ENCODE measurements around the gene GRM8. TPM values are rescaled to one million over a fixed set of nuclear protein-coding genes. Genes with fewer than 3 reads are reported as not detected.

GRM8 gene
- total and polyA plus RNA-seq, 8 donors, result 0.26 to 0.75 (median 0.44) TPM; not detected in 2

- TF ChIP-seq CTCF (IDR thresholded peaks at IDR 0.05), result no peak
- H3K9me3 ChIP-seq, result no peaks in the 10 kb centered on the region
- no peak overlapping the region for H3K4me3 ChIP-seq
- H3K36me3 ChIP-seq, result no peaks in the 10 kb centered on the region
- ATAC-seq (no peak), DNase-seq (no peak)
- intact Hi-C loops (cut with DNase I), result no loop called here
- H3K27ac ChIP-seq, result no peak overlapping the region
- H3K27me3 ChIP-seq, result no peaks in the 10 kb centered on the region
- H3K4me1 ChIP-seq, result no peaks in the 10 kb centered on the region
Observed at GRCh38 chr7:126445991-126446390, 806.8 kb downstream of the GRM8 start.

GRCh38 chr7:126443951-126444350, 808.8 kb downstream of the GRM8 start:
- intact Hi-C loops (cut with DNase I), result no loop called here
- DNase-seq (no peak), ATAC-seq (no peak)
- no peaks in the 10 kb centered on the region for H3K36me3 ChIP-seq
- H3K4me1 ChIP-seq, result no peaks in the 10 kb centered on the region
- H3K9me3 ChIP-seq, result no peaks in the 10 kb centered on the region
- no peak overlapping the region for H3K4me3 ChIP-seq
- H3K27ac ChIP-seq, result no peak overlapping the region
- no peak for TF ChIP-seq CTCF (IDR thresholded peaks at IDR 0.05)
- no peaks in the 10 kb centered on the region for H3K27me3 ChIP-seq

- H3K4me3 ChIP-seq, result no peak overlapping the region
- no peaks in the 10 kb centered on the region for H3K9me3 ChIP-seq
- ATAC-seq (no peak), DNase-seq (no peak)
- no peaks in the 10 kb centered on the region for H3K4me1 ChIP-seq
- no peak for TF ChIP-seq CTCF (IDR thresholded peaks at IDR 0.05)
- intact Hi-C loops (cut with DNase I), result no loop called here
- no peak overlapping the region for H3K27ac ChIP-seq
- no peaks in the 10 kb centered on the region for H3K27me3 ChIP-seq
- no peaks in the 10 kb centered on the region for H3K36me3 ChIP-seq
Observed at GRCh38 chr7:126442908-126443307, 809.8 kb downstream of the GRM8 start.

- DNase-seq, result no peak
- intact Hi-C loops (cut with DNase I), result no loop called here
- H3K4me1 ChIP-seq, result no peaks in the 10 kb centered on the region
- H3K27me3 ChIP-seq, result no peaks in the 10 kb centered on the region
- H3K36me3 ChIP-seq, result no peaks in the 10 kb centered on the region
- H3K27ac ChIP-seq, result no peak overlapping the region
- H3K9me3 ChIP-seq, result no peaks in the 10 kb centered on the region
- no peak for ATAC-seq
- H3K4me3 ChIP-seq, result no peak overlapping the region
- no peak for TF ChIP-seq CTCF (IDR thresholded peaks at IDR 0.05)
Observed at GRCh38 chr7:126441745-126442144, 811.0 kb downstream of the GRM8 start.

GRCh38 chr7:126440542-126440941, 812.2 kb downstream of the GRM8 start:
- intact Hi-C loops (cut with DNase I), result no loop called here
- Histone ChIP-seq H3K36me3 (no peaks in the 10 kb centered on the region), H3K9me3 (no peaks in the 10 kb centered on the region), H3K27ac (no peak overlapping the region), H3K4me1 (no peaks in the 10 kb centered on the region), H3K27me3 (no peaks in the 10 kb centered on the region), H3K4me3 (no peak overlapping the region)
- no peak for ATAC-seq
- TF ChIP-seq CTCF (IDR thresholded peaks at IDR 0.05), result no peak
- no peak for DNase-seq
